Neural progenitor cell (in vitro differentiated cells): ENCODE data around the gene MGMT. TPM values are rescaled to one million over a fixed set of nuclear protein-coding genes. Genes with fewer than 3 reads are reported as not detected.

Experiments
- DNase-seq: peaks from one replicate; pipeline ENCODE4 v3.0.0-alpha.2; 2016; ENCODE audit warnings: low spot score
- H2AFZ ChIP-seq: fragments of 200-600 bp; sonication (generic); replicated peaks from 2 replicates; pipeline ENCODE4 v1.6.1; 2016; ENCODE audit warnings: antibody characterized with exemption
- H3F3A ChIP-seq: fragments of 200-600 bp; sonication (generic); 2 replicates; pipeline ENCODE4 v1.6.1; 2016; ENCODE audit warnings: antibody characterized with exemption, low read depth
- H3K27ac ChIP-seq: fragments of 200-600 bp; sonication (generic); 2 replicates; pipeline ENCODE4 v1.5.1; 2016; ENCODE audit warnings: mild to moderate bottlenecking
- H3K27me3 ChIP-seq: fragments of 200-600 bp; sonication (generic); 2 replicates; pipeline ENCODE4 v1.6.1; 2016; ENCODE audit warnings: mild to moderate bottlenecking, moderate library complexity
- H3K36me3 ChIP-seq: fragments of 200-600 bp; sonication (generic); 2 replicates; pipeline ENCODE4 v1.5.1; 2016
- H3K4me1 ChIP-seq: fragments of 200-600 bp; sonication (generic); 2 replicates; pipeline ENCODE4 v1.6.1; 2016; ENCODE audit warnings: mixed run types
- H3K4me2 ChIP-seq: fragments of 200-600 bp; sonication (generic); 2 replicates; pipeline ENCODE4 v1.6.1; 2016
- H3K4me3 ChIP-seq: fragments of 200-600 bp; sonication (generic); 2 replicates; pipeline ENCODE4 v1.5.1; 2016
- H3K79me2 ChIP-seq: fragments of 200-600 bp; sonication (generic); 2 replicates; pipeline ENCODE4 v1.6.1; 2016; ENCODE audit warnings: low read depth
- H3K9ac ChIP-seq: fragments of 200-600 bp; sonication (generic); 2 replicates; pipeline ENCODE4 v1.6.1; 2016
- H3K9me3 ChIP-seq: fragments of 200-600 bp; sonication (generic); 2 replicates; pipeline ENCODE4 v1.5.1; 2016; ENCODE audit warnings: low read depth
- H4K20me1 ChIP-seq: fragments of 200-600 bp; sonication (generic); 2 replicates; pipeline ENCODE4 v1.6.1; 2016; ENCODE audit warnings: low read depth
- H3K27ac Mint-ChIP-seq: 3 replicates; pipeline ENCODE4 v1.8.0; 2021; ENCODE audit warnings: mixed read lengths
- H3K27me3 Mint-ChIP-seq: 2 replicates; pipeline ENCODE4 v1.8.0; 2022; ENCODE audit warnings: low read depth, mild to moderate bottlenecking, inconsistent platforms, moderate library complexity, mixed read lengths; ENCODE audit not compliant: insufficient read depth
- H3K36me3 Mint-ChIP-seq: 3 replicates; pipeline ENCODE4 v1.8.0; 2021; ENCODE audit warnings: mixed read lengths
- H3K4me1 Mint-ChIP-seq: 3 replicates; pipeline ENCODE4 v1.8.0; 2021; ENCODE audit warnings: mixed read lengths
- H3K4me3 Mint-ChIP-seq: 3 replicates; pipeline ENCODE4 v1.8.0; 2021; ENCODE audit warnings: mild to moderate bottlenecking, moderate library complexity, mixed read lengths
- H3K9me3 Mint-ChIP-seq: 3 replicates; pipeline ENCODE4 v1.8.0; 2020; ENCODE audit warnings: mixed read lengths
- CTCF ChIP-seq: fragments of 200-600 bp; sonication (generic); IDR thresholded peaks from 2 replicates; pipeline ENCODE4 v1.5.1; 2017; ENCODE audit warnings: antibody characterized with exemption, mild to moderate bottlenecking
- EZH2 ChIP-seq: fragments of 200-600 bp; sonication (generic); IDR thresholded peaks from 2 replicates; pipeline ENCODE4 v1.6.1; 2017; ENCODE audit warnings: antibody characterized with exemption, mild to moderate bottlenecking, moderate library complexity
- EZH2phosphoT487 ChIP-seq: fragments of 200-600 bp; sonication (generic); IDR thresholded peaks from 2 replicates; pipeline ENCODE4 v1.6.1; 2017; ENCODE audit warnings: antibody characterized with exemption
- total RNA-seq: library from RNA; depleted of rRNA; stranded (reverse); fragments of >200 nt; gene quantifications from 2 replicates; pipeline ENCODE4 v1.2.3, GENCODE V29; 2015; ENCODE audit warnings: low replicate concordance

Gene MGMT
- total RNA-seq, 1 donor from 2014 or later = 17.5 TPM

GRCh38 chr10:129707406-129708388, 240.7 kb downstream of the MGMT start:
- Histone ChIP-seq H3K4me1 (peaks cover 24% of the 10 kb centered on the region), H3K4me3 (no peak overlapping the region), H3K9ac (no peak overlapping the region), H3K36me3 (no peaks in the 10 kb centered on the region), H2AFZ (no peak overlapping the region), H3K27ac (no peak overlapping the region), H3K27me3 (no peaks in the 10 kb centered on the region), H3K4me2 (no peak overlapping the region), H3F3A (peaks cover 8% of the 10 kb centered on the region), H3K79me2 (no peaks in the 10 kb centered on the region), H3K9me3 (no peaks in the 10 kb centered on the region), H4K20me1 (peaks cover 3% of the 10 kb centered on the region)
- TF ChIP-seq CTCF (no peak), EZH2 (no peak), EZH2phosphoT487 (no peak)
- Mint-ChIP-seq H3K4me1 (peaks cover 22% of the 10 kb centered on the region), H3K4me3 (no peak overlapping the region), H3K27ac (no peak overlapping the region), H3K27me3 (no peaks in the 10 kb centered on the region), H3K9me3 (no peaks in the 10 kb centered on the region), H3K36me3 (peaks cover 4% of the 10 kb centered on the region)
- no peak for DNase-seq

- Mint-ChIP-seq H3K27ac (no peak overlapping the region), H3K4me1 (peaks cover 21% of the 10 kb centered on the region), H3K27me3 (no peaks in the 10 kb centered on the region), H3K4me3 (no peak overlapping the region), H3K9me3 (no peaks in the 10 kb centered on the region), H3K36me3 (peaks cover 6% of the 10 kb centered on the region)
- H3K27me3 ChIP-seq = no peaks in the 10 kb centered on the region
- H3K4me2 ChIP-seq = no peak overlapping the region
- H3K79me2 ChIP-seq = no peaks in the 10 kb centered on the region
- H3K9ac ChIP-seq = no peak overlapping the region
- H3K4me1 ChIP-seq = peaks cover 24% of the 10 kb centered on the region
- peaks cover 8% of the 10 kb centered on the region for H3F3A ChIP-seq
- H3K36me3 ChIP-seq = no peaks in the 10 kb centered on the region
- no peak overlapping the region for H3K27ac ChIP-seq
- H4K20me1 ChIP-seq = peaks cover 3% of the 10 kb centered on the region
- no peak for DNase-seq
- no peak overlapping the region for H2AFZ ChIP-seq
- TF ChIP-seq EZH2phosphoT487 (no peak), EZH2 (no peak), CTCF (no peak)
- H3K9me3 ChIP-seq = no peaks in the 10 kb centered on the region
- no peak overlapping the region for H3K4me3 ChIP-seq
These were observed 242.1 kb downstream of the MGMT start for GRCh38 chr10:129709101-129709500.

GRCh38 chr10:129709627-129710509, 242.8 kb downstream of the MGMT start:
- peaks cover 21% of the 10 kb centered on the region for H3K4me1 Mint-ChIP-seq
- Histone ChIP-seq H3K79me2 (no peaks in the 10 kb centered on the region), H3K36me3 (no peaks in the 10 kb centered on the region), H2AFZ (no peak overlapping the region), H3K4me3 (no peak overlapping the region), H3K27me3 (no peaks in the 10 kb centered on the region), H4K20me1 (peaks cover 3% of the 10 kb centered on the region), H3K9me3 (no peaks in the 10 kb centered on the region), H3K9ac (no peak overlapping the region), H3K27ac (no peak overlapping the region), H3K4me2 (peak overlapping the region; percentile 48), H3K4me1 (peaks cover 24% of the 10 kb centered on the region), H3F3A (peaks cover 8% of the 10 kb centered on the region)
- H3K27ac Mint-ChIP-seq = no peak overlapping the region
- no peaks in the 10 kb centered on the region for H3K9me3 Mint-ChIP-seq
- TF ChIP-seq CTCF (no peak), EZH2phosphoT487 (no peak), EZH2 (no peak)
- no peak overlapping the region for H3K4me3 Mint-ChIP-seq
- peaks cover 6% of the 10 kb centered on the region for H3K36me3 Mint-ChIP-seq
- no peaks in the 10 kb centered on the region for H3K27me3 Mint-ChIP-seq
- DNase-seq = no peak
